ENCODE data around the gene CRYBG1.
"Not testable (repeated sequence)": the region's sequence is repeated elsewhere in the genome, so short reads cannot be mapped to it uniquely, and the experiment has no call there.

Gene CRYBG1

GRCh38 chr6:106547601-106548453 is 187.3 kb downstream of the CRYBG1 start:
- peak in 1 of 3 donors; percentile 43 for DNase-seq (ENCODE audit: low read depth in 2 of 3, low spot score in 1 of 3)

- DNase-seq (ENCODE audit: low read depth in 2 of 3, low spot score in 1 of 3), result not testable (repeated sequence)
These were observed 188.5 kb downstream of the CRYBG1 start for GRCh38 chr6:106548926-106549455.

GRCh38 chr6:106549521-106549920 is 189.0 kb downstream of the CRYBG1 start:
- DNase-seq (ENCODE audit: low read depth in 2 of 3, low spot score in 1 of 3), result no peak

GRCh38 chr6:106551155-106551554 is 190.6 kb downstream of the CRYBG1 start:
- DNase-seq (ENCODE audit: low read depth in 2 of 3, low spot score in 1 of 3), result no peak

- peak in 2 of 3 donors; percentile 27 to 30 for DNase-seq (ENCODE audit: low read depth in 2 of 3, low spot score in 1 of 3)
These were observed 192.9 kb downstream of the CRYBG1 start for GRCh38 chr6:106553440-106553839.

- DNase-seq (ENCODE audit: low read depth in 2 of 3, low spot score in 1 of 3), result no peak
These were observed 195.2 kb downstream of the CRYBG1 start for GRCh38 chr6:106555767-106556166.

GRCh38 chr6:106556368-106556960 is 195.9 kb downstream of the CRYBG1 start:
- no peak for DNase-seq (ENCODE audit: low read depth in 2 of 3, low spot score in 1 of 3)

- DNase-seq (ENCODE audit: low read depth in 2 of 3, low spot score in 1 of 3), result no peak
These were observed 197.3 kb downstream of the CRYBG1 start for GRCh38 chr6:106557837-106558236.

GRCh38 chr6:106558364-106558763 is 197.8 kb downstream of the CRYBG1 start:
- no peak for DNase-seq (ENCODE audit: low read depth in 2 of 3, low spot score in 1 of 3)

- not testable (repeated sequence) for DNase-seq (ENCODE audit: low read depth in 2 of 3, low spot score in 1 of 3)
These were observed 199.1 kb downstream of the CRYBG1 start for GRCh38 chr6:106559659-106560058.

GRCh38 chr6:106560996-106561685 is 200.6 kb downstream of the CRYBG1 start:
- no peak for DNase-seq (ENCODE audit: low read depth in 2 of 3, low spot score in 1 of 3)

- no peak for DNase-seq (ENCODE audit: low read depth in 2 of 3, low spot score in 1 of 3)
These were observed 201.3 kb downstream of the CRYBG1 start for GRCh38 chr6:106561686-106562405.

GRCh38 chr6:106563614-106564013 is 203.1 kb downstream of the CRYBG1 start:
- no peak for DNase-seq (ENCODE audit: low read depth in 2 of 3, low spot score in 1 of 3)

- DNase-seq (ENCODE audit: low read depth in 2 of 3, low spot score in 1 of 3), result no peak
These were observed 204.0 kb downstream of the CRYBG1 start for GRCh38 chr6:106564476-106564875.

GRCh38 chr6:106568530-106568929 is 208.0 kb downstream of the CRYBG1 start:
- DNase-seq (ENCODE audit: low read depth in 2 of 3, low spot score in 1 of 3), result no peak

GRCh38 chr6:106569428-106569827 is 208.9 kb downstream of the CRYBG1 start:
- DNase-seq (ENCODE audit: low read depth in 2 of 3, low spot score in 1 of 3), result no peak

- no peak for DNase-seq (ENCODE audit: low read depth in 2 of 3, low spot score in 1 of 3)
These were observed 211.9 kb downstream of the CRYBG1 start for GRCh38 chr6:106572436-106572835.

GRCh38 chr6:106572875-106573585 is 212.5 kb downstream of the CRYBG1 start:
- no peak for DNase-seq (ENCODE audit: low read depth in 2 of 3, low spot score in 1 of 3)

GRCh38 chr6:106574741-106575458 is 214.4 kb downstream of the CRYBG1 start:
- no peak for DNase-seq (ENCODE audit: low read depth in 2 of 3, low spot score in 1 of 3)

- no peak for DNase-seq (ENCODE audit: low read depth in 2 of 3, low spot score in 1 of 3)
These were observed 218.8 kb downstream of the CRYBG1 start for GRCh38 chr6:106579281-106579680.

All from stimulated activated CD4-positive, alpha-beta T cell treated with anti-CD3 and anti-CD28 coated beads, Interleukin-12 subunit alpha, Interleukin-12 subunit beta, amount 100 ng/mL, for 48 hours (primary cell).